K562 (cell line): ENCODE measurements around the gene LMAN1L. TPM values are rescaled to one million over a fixed set of nuclear protein-coding genes. Genes with fewer than 3 reads are reported as not detected.

Source experiments
- LEF1 ChIP-seq: fragments of 450-650 bp; IDR thresholded peaks from 2 replicates; pipeline ENCODE4 v1.6.1; 2016; ENCODE audit warnings: mild to moderate bottlenecking
- MIER1 ChIP-seq: fragments of 450-650 bp; IDR thresholded peaks from 2 replicates; pipeline ENCODE4 v1.6.1; 2016; ENCODE audit warnings: antibody characterized with exemption, mild to moderate bottlenecking, low read depth
- NONO ChIP-seq, 2 experiments: fragments of 200-400 bp in 1 of 2; fragments of 450-650 bp in 1 of 2; formaldehyde crosslinking in 1 of 2; IDR thresholded peaks; 2 replicates each; pipeline ENCODE4 v1.6.1; 2017; ENCODE audit warnings: low read depth in 2 of 2, mild to moderate bottlenecking in 2 of 2, moderate library complexity in 2 of 2, low read length in 1 of 2
- POLR2A ChIP-seq: fragments of 450-650 bp; conservative IDR thresholded peaks from 2 replicates; pipeline ENCODE4 v1.6.1; 2016
- RCOR1 ChIP-seq, 2 experiments: IDR thresholded peaks; 2 replicates each; pipeline ENCODE4 v1.6.1; 2012; ENCODE audit warnings: low read depth in 2 of 2, low read length in 2 of 2, borderline replicate concordance in 1 of 2, improper control_type of control experiment in 1 of 2
- TCF7 ChIP-seq: sonication (generic); IDR thresholded peaks from 2 replicates; pipeline ENCODE4 v1.6.1; 2016; ENCODE audit warnings: antibody characterized with exemption, borderline replicate concordance
- TGIF2 ChIP-seq: sonication (generic); formaldehyde crosslinking; IDR thresholded peaks from 2 replicates; pipeline ENCODE4 v1.8.1; 2022; ENCODE audit warnings: mild to moderate bottlenecking, missing genetic modification reagents, moderate library complexity
- ZKSCAN8 ChIP-seq: fragments of 200-800 bp; sonication (Bioruptor generic); IDR thresholded peaks from 2 replicates; pipeline ENCODE4 v1.6.1; 2016; ENCODE audit warnings: missing genetic modification characterization, missing compliant biosample characterization
- ZNF232 ChIP-seq: sonication (generic); formaldehyde crosslinking; IDR thresholded peaks from 2 replicates; pipeline ENCODE4 v1.8.0; 2022; ENCODE audit warnings: mild to moderate bottlenecking, missing genetic modification reagents
- polyA plus RNA-seq, 8 experiments: library from polyadenylated mRNA; depleted of rRNA in 4 of 8; stranded (reverse) in 5 of 8; unstranded in 3 of 8; fragments of >200 nt; fragmentation: Nextera tagmentation in 2 of 8; fragmentation: Illumina TruSeq in 1 of 8; extraction: Ambion mirVana in 2 of 8; extraction: Trizol in 1 of 8; gene quantifications; 2 replicates each; pipeline versions ENCODE4 v1.2.1 to v1.2.3, GENCODE V29; 2011 to 2014; ENCODE audit warnings: inconsistent platforms in 1 of 8, missing spikeins in 1 of 8
- total RNA-seq, 7 experiments: library from RNA; depleted of rRNA in 6 of 7; stranded (reverse); fragments of >200 nt in 6 of 7; fragmentation: Illumina TruSeq in 2 of 7; extraction: Trizol in 2 of 7; gene quantifications; 2 replicates each; pipeline versions ENCODE4 v1.2.1 to v1.2.3, GENCODE V29; 2011 to 2021; ENCODE audit warnings: low replicate concordance in 1 of 7
- TF ChIP-seq, protein P1 (sequence below): fragments of 200-600 bp; sonication (generic); IDR thresholded peaks from one replicate; pipeline ENCODE4 v1.6.1; 2012; ENCODE audit warnings: mild to moderate bottlenecking, low read depth, low read length, inconsistent platforms
- TF ChIP-seq, protein P2 (sequence below): fragments of 150-350 bp; IDR thresholded peaks from 2 replicates; pipeline ENCODE4 v1.6.1; 2014; ENCODE audit warnings: low read depth, mild to moderate bottlenecking, low read length, borderline replicate concordance
- TF ChIP-seq, protein P3 (sequence below): fragments of 450-650 bp; IDR thresholded peaks from 2 replicates; pipeline ENCODE4 v1.6.1; 2017; ENCODE audit warnings: antibody characterized with exemption

LMAN1L gene
- total and polyA plus RNA-seq, 9 of the 15 experiments (the other 6 are each of a cell fraction or from before 2014, with no cell fraction given), result not detected

DNA sequence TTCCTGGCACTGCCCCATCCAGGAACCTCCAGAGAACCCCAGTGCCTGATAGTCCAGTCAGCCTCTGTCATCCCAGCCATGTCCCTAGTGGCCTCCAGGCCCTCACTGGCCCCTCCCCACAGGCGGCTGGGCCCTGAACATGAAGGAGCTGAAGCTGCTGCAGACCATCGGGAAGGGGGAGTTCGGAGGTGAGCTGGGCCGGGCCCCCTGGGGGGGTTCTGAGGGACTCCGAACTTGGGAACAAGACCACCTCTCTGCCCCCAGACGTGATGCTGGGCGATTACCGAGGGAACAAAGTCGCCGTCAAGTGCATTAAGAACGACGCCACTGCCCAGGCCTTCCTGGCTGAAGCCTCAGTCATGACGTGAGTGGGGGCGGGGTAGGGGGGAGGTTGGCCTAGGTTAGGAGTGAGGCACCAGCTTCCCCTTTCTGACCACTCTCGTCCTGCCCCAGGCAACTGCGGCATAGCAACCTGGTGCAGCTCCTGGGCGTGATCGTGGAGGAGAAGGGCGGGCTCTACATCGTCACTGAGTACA, 12.0 kb upstream of the LMAN1L start (continued):
- TF ChIP-seq, protein P1, sequence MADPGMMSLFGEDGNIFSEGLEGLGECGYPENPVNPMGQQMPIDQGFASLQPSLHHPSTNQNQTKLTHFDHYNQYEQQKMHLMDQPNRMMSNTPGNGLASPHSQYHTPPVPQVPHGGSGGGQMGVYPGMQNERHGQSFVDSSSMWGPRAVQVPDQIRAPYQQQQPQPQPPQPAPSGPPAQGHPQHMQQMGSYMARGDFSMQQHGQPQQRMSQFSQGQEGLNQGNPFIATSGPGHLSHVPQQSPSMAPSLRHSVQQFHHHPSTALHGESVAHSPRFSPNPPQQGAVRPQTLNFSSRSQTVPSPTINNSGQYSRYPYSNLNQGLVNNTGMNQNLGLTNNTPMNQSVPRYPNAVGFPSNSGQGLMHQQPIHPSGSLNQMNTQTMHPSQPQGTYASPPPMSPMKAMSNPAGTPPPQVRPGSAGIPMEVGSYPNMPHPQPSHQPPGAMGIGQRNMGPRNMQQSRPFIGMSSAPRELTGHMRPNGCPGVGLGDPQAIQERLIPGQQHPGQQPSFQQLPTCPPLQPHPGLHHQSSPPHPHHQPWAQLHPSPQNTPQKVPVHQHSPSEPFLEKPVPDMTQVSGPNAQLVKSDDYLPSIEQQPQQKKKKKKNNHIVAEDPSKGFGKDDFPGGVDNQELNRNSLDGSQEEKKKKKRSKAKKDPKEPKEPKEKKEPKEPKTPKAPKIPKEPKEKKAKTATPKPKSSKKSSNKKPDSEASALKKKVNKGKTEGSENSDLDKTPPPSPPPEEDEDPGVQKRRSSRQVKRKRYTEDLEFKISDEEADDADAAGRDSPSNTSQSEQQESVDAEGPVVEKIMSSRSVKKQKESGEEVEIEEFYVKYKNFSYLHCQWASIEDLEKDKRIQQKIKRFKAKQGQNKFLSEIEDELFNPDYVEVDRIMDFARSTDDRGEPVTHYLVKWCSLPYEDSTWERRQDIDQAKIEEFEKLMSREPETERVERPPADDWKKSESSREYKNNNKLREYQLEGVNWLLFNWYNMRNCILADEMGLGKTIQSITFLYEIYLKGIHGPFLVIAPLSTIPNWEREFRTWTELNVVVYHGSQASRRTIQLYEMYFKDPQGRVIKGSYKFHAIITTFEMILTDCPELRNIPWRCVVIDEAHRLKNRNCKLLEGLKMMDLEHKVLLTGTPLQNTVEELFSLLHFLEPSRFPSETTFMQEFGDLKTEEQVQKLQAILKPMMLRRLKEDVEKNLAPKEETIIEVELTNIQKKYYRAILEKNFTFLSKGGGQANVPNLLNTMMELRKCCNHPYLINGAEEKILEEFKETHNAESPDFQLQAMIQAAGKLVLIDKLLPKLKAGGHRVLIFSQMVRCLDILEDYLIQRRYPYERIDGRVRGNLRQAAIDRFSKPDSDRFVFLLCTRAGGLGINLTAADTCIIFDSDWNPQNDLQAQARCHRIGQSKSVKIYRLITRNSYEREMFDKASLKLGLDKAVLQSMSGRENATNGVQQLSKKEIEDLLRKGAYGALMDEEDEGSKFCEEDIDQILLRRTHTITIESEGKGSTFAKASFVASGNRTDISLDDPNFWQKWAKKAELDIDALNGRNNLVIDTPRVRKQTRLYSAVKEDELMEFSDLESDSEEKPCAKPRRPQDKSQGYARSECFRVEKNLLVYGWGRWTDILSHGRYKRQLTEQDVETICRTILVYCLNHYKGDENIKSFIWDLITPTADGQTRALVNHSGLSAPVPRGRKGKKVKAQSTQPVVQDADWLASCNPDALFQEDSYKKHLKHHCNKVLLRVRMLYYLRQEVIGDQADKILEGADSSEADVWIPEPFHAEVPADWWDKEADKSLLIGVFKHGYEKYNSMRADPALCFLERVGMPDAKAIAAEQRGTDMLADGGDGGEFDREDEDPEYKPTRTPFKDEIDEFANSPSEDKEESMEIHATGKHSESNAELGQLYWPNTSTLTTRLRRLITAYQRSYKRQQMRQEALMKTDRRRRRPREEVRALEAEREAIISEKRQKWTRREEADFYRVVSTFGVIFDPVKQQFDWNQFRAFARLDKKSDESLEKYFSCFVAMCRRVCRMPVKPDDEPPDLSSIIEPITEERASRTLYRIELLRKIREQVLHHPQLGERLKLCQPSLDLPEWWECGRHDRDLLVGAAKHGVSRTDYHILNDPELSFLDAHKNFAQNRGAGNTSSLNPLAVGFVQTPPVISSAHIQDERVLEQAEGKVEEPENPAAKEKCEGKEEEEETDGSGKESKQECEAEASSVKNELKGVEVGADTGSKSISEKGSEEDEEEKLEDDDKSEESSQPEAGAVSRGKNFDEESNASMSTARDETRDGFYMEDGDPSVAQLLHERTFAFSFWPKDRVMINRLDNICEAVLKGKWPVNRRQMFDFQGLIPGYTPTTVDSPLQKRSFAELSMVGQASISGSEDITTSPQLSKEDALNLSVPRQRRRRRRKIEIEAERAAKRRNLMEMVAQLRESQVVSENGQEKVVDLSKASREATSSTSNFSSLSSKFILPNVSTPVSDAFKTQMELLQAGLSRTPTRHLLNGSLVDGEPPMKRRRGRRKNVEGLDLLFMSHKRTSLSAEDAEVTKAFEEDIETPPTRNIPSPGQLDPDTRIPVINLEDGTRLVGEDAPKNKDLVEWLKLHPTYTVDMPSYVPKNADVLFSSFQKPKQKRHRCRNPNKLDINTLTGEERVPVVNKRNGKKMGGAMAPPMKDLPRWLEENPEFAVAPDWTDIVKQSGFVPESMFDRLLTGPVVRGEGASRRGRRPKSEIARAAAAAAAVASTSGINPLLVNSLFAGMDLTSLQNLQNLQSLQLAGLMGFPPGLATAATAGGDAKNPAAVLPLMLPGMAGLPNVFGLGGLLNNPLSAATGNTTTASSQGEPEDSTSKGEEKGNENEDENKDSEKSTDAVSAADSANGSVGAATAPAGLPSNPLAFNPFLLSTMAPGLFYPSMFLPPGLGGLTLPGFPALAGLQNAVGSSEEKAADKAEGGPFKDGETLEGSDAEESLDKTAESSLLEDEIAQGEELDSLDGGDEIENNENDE, result no peak
- TF ChIP-seq, protein P2, sequence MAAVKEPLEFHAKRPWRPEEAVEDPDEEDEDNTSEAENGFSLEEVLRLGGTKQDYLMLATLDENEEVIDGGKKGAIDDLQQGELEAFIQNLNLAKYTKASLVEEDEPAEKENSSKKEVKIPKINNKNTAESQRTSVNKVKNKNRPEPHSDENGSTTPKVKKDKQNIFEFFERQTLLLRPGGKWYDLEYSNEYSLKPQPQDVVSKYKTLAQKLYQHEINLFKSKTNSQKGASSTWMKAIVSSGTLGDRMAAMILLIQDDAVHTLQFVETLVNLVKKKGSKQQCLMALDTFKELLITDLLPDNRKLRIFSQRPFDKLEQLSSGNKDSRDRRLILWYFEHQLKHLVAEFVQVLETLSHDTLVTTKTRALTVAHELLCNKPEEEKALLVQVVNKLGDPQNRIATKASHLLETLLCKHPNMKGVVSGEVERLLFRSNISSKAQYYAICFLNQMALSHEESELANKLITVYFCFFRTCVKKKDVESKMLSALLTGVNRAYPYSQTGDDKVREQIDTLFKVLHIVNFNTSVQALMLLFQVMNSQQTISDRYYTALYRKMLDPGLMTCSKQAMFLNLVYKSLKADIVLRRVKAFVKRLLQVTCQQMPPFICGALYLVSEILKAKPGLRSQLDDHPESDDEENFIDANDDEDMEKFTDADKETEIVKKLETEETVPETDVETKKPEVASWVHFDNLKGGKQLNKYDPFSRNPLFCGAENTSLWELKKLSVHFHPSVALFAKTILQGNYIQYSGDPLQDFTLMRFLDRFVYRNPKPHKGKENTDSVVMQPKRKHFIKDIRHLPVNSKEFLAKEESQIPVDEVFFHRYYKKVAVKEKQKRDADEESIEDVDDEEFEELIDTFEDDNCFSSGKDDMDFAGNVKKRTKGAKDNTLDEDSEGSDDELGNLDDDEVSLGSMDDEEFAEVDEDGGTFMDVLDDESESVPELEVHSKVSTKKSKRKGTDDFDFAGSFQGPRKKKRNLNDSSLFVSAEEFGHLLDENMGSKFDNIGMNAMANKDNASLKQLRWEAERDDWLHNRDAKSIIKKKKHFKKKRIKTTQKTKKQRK, result no peak
- TF ChIP-seq, protein P3, sequence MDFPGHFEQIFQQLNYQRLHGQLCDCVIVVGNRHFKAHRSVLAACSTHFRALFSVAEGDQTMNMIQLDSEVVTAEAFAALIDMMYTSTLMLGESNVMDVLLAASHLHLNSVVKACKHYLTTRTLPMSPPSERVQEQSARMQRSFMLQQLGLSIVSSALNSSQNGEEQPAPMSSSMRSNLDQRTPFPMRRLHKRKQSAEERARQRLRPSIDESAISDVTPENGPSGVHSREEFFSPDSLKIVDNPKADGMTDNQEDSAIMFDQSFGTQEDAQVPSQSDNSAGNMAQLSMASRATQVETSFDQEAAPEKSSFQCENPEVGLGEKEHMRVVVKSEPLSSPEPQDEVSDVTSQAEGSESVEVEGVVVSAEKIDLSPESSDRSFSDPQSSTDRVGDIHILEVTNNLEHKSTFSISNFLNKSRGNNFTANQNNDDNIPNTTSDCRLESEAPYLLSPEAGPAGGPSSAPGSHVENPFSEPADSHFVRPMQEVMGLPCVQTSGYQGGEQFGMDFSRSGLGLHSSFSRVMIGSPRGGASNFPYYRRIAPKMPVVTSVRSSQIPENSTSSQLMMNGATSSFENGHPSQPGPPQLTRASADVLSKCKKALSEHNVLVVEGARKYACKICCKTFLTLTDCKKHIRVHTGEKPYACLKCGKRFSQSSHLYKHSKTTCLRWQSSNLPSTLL, result no peak
- TF ChIP-seq POLR2A (no peak), ZNF232 (CRISPR knock-in tag) (no peak), ZKSCAN8 (CRISPR knock-in tag) (no peak), TCF7 (no peak), RCOR1 (IDR thresholded peaks at IDR 0.05; ENCODE audit: borderline replicate concordance in 1 of 2, low read depth in 2 of 2, low read length in 2 of 2) (no peak), NONO (IDR thresholded peaks at IDR 0.05; ENCODE audit: low read depth in 2 of 2, low read length in 1 of 2) (no peak), TGIF2 (CRISPR knock-in tag) (no peak), LEF1 (no peak), MIER1 (no peak)
